Measurements from ENCODE around the gene CYFIP1.

Gene CYFIP1

DNA sequence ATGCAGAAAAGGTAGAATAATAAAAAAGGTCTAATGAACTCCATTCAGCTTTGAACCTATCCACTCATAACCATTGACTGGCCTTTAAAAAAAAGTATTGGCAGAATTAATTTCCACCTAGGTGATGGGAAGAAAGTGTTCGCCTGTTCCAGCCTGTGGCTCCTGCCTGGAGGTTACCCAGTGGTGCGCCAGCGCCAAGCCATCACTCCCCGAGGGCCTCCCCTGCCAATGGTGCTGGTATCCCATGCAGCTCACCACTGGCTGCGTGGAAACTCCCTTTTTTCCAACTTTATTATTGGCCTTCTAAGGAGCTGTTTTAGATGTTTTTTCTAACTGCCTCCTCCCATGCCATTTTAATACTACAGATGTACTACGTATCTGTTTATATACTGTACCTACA, 112.3 kb downstream of the CYFIP1 start:
- no peak for DNase-seq

DNA sequence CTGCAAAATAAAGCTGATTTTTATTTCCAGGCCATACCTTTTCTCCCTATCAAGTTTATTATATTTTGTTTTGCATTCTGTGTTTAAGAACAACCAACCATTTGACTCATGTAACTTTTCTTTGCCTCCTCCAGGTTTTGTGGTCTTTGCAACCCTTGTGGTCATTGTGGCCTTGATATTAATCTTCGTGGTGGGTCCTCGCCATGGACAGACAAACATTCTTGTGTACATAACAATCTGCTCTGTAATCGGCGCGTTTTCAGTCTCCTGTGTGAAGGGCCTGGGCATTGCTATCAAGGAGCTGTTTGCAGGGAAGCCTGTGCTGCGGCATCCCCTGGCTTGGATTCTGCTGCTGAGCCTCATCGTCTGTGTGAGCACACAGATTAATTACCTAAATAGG, 114.1 kb downstream of the CYFIP1 start:
- no peak for DNase-seq

GRCh38 chr15:22863356-22863755, 116.8 kb downstream of the CYFIP1 start:
- no peak for DNase-seq

GRCh38 chr15:22861161-22861560, 119.0 kb downstream of the CYFIP1 start:
- DNase-seq: no peak

DNA sequence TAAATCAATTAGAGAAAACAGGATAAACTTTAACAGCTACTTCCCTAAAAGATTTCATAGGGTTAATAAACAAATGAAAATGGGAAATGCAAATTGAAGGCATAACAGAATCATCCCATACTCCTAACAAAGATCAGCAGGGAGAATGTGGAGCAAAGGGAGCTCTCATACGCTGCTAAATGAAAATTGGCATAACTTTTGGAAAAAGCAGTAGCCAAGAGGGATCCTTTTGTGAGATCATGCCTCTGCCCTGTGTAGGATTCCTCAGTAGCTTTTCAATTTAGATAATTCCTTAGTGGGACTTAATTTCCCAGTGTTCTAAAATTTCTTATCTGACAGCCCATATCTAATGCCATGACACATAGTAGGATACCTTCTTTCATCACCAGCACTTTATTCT, 123.5 kb downstream of the CYFIP1 start:
- no peak for DNase-seq

DNA sequence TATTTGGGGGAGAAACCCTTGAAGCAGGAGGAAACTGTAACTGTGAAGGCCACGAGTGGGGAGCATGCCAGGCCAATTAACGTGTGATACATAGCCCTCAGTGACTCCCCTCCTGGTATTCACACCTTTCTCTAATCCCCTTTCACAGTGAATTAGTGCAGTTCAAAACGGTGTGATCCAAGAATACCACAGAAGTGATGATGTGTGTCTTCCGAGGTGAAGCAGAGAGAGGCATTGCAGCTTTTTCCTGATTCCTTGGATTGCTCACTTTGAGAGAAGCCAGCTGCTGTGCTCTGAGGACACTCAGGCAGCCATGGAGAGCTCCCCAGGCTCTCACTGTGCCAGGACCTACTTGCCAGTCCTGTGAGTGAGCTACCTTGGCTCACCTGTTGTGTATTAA, 124.4 kb downstream of the CYFIP1 start:
- no peak for DNase-seq

DNA sequence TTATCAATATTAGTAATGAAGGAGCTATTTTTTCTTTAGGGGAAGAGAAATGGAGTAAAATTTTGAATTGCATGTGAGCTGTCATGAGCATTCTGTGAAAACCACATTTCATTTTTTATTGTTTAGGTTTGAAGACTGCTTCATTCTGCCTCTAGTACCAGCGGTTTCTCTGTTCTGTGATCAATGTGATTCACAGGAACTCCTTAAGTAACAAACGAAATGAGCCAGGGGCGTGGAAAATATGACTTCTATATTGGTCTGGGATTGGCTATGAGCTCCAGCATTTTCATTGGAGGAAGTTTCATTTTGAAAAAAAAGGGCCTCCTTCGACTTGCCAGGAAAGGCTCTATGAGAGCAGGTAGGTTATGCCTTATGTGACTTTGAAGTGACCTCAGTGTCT, 128.7 kb downstream of the CYFIP1 start:
- no peak for DNase-seq

DNA sequence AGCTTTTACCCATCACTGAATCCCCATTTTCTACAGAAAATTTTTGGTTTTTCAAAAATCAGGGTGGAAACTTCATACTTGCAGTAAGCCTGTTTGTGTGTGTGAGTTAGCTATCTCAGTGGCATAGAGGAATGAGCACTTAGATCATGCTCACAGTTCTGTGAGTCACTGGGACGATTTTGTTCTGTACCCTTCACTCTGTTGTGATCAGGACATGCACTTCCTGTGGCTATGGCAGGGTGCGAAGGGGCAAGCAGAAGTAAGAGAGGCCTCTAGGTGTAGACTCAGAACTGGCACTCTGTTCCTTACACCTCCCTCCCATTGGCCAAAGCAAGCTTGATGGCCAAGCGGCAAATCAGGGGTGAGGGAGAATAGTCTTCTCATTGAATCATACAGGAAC, 130.1 kb downstream of the CYFIP1 start:
- DNase-seq: no peak

DNA sequence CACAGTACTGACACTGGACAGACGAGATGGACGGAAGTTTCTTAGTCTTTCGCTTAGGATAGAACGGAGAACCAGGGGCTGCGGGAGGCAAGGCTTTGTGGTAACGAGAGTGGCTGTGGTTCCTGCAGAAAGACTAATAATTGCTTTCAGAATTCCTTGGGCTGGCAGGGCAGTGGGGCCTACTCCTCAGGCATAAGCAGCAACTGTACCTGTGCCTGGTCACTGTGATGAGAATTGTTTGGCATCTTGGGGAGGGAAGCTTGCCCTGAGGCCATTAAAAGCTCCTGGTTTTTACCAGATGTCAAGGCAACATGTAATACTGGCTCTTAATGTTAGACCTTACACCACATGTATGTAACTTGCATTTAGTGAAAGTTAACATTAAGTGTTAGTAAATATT, 134.1 kb downstream of the CYFIP1 start:
- no peak for DNase-seq

DNA sequence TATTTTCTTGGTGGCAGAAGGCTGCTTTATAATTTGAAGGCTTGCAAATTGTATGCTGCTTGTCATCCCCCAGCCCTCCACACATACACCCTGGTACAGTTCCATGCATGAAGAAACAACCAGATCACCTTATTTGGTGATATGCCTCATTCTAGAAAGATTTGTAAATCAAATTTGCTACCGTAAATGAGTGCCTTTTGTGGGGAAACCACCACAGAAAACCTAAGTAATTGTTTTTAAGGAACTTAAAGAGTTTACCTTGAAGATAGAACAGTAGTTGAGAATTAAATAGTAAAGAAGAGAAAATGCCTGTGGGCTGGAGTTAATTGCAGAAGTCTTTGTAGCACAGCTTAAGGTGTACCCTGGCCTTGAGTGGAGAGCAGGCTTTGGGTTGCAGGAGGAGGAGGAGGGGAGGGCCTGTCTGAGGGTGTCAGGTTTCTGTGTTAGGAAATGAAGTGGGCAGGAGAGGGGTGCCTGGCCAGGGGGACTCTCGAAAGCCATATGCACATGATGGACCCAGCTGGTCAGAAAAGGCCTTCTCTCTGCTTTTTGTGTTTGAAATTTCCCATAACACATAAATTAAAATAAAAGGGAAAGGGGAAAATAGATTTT, 134.8 kb downstream of the CYFIP1 start:
- no peak for DNase-seq

DNA sequence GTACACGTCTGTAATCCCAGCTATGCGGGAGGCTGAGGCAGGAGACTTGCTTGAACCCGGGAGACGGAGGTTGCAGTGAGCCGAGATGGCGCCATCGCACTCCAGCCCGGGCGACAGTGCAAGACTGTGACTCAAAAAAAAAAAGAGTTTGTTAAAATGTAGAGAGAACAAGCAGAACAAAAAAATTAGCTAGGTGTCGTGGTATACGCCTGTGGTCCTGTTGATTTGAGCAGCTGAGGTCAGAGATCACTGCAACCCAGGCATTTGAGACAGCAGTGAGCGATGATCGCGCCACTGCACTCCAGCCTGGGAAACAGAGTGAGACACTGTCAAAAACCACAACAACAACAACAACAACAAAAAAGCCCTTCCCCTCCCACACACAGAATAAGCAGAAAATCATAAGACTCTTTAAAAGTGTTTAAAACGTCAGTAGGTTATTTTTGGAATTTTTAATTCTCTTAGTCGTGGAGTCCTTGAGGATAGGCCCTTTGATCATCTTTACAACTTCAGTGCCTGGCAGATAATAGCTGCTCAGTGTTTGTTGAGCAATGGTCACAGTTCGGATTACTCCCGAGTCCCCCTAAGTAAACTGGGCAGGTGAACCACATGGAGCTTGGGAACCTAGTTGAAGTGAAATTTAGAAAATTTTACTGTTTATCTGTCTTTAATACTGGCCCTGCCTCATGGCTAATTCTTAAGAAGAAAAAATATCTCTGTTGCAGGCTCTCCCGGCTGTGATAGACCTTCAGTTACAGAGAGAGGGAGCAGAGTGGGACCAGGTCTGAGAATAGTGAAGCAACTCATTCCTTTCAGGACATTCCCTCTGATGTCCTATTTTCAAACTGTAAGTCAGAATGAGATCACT, 135.5 kb downstream of the CYFIP1 start:
- DNase-seq: no peak

GRCh38 chr15:22839046-22839695, 141.0 kb downstream of the CYFIP1 start:
- peak in 1 of 2 donors; percentile 20 for DNase-seq

DNA sequence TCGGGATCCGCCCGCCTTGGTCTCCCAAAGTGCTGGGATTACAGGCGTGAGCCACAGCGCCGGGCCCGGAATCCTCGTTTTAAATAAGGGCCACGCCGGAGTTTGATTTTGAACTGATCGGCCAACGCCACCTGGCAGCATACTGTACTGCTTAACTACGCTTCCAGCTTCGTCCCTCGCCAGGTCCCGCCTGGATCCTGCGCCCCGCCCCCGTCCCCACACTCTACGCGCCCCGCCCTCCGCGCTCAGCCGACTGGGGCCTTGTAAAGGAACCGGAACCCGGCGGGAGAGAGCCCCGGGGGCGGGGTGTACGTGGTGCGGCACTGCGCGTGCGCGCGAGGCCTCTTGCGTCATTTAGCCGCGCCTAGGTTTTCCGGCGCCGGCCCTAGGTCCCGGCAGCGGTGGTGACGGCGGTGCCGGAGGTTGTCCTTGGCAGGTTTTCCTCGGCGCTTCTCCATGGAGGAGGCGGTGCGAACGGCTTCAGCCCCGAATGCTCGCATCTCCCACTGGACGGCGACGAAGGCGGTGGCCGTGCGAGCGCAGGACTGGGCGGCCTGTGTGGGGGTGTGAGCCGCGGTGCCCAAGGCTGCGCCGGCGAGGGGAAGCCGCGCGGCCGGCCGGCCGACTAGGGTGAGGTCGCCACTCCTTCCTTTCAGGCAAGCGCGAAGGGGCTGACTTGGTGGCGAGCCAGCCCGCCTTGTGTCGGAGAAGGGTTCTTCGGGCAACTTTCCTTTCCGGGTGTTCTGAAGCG, 141.7 kb downstream of the CYFIP1 start, which contains the start of gene NIPA2:
NIPA2 (plus strand) TSS at position 375 of the 751 bp plus-strand sequence. CDS start 13,066 bp downstream, outside the sequence.
- DNase-seq: peak; percentile 97

- DNase-seq: no peak
These were observed 148.7 kb downstream of the CYFIP1 start for GRCh38 chr15:22831473-22831872.

DNA sequence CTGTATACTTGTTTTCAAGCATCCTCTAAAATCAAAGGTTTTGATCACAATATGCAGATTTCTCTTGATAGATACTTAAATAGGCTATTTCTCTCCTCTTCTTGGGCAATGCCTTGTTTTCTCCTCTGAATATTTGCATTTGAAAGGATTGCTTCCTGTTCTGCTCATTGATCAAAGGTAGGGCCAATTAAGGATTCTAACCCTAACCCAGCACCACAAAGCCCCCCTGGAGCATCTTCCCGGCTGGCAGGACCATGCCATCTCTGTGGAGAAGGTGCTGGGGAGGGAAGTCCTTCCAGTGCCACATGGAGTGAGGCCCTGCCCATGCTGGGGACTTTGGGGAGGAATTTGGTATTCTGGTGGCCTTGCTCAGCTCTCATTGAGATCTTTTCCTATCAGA, 153.0 kb downstream of the CYFIP1 start:
- no peak for DNase-seq

DNA sequence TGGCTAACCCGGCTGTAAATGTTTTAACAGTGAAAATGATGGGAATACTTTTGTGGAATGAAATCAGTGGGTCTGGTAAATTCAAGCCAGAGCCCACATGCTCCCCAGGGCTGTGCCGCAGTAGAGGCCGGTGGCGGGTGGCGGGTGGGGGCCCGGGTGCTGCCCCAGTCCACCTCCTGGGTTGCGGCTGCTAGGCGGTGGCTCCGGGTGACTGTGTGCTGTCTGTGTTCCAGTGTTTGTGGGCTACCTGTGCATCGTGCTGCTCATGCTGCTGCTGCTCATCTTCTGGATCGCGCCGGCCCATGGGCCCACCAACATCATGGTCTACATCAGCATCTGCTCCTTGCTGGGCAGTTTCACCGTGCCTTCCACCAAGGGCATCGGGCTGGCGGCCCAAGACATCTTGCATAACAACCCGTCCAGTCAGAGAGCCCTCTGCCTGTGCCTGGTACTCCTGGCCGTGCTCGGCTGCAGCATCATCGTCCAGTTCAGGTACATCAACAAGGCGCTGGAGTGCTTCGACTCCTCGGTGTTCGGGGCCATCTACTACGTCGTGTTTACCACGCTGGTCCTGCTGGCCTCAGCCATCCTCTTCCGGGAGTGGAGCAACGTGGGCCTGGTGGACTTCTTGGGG, 156.6 kb downstream of the CYFIP1 start:
- no peak for DNase-seq

- DNase-seq: no peak
These were observed 160.5 kb downstream of the CYFIP1 start for GRCh38 chr15:22819651-22820050.
